ENCODE measurements around the gene ALOXE3. TPM values are rescaled to one million over a fixed set of nuclear protein-coding genes. Genes with fewer than 3 reads are reported as not detected.

The ALOXE3 gene
- total RNA-seq, 1 experiment from 2014 or later: not detected

GRCh38 chr17:8150194-8151119 lies 32.1 kb upstream of the ALOXE3 start:
- H3K36me3 Mint-ChIP-seq (ENCODE audit: insufficient read depth, unreplicated experiment): peaks cover 18% of the 10 kb centered on the region
- BruUV-seq (replicated peaks): no TSS peak
- H3K4me3 Mint-ChIP-seq (ENCODE audit: low read depth, unreplicated experiment): no peak overlapping the region
- no peaks in the 10 kb centered on the region for H3K27me3 Mint-ChIP-seq (ENCODE audit: unreplicated experiment)
- H3K9me3 Mint-ChIP-seq (ENCODE audit: low read depth, unreplicated experiment): no peaks in the 10 kb centered on the region
- DNase-seq: no peak
- intact Hi-C loops (cut with micrococcal nuclease; ENCODE audit: unreplicated experiment): no loop called here
- CTCF ChIA-PET: no interaction called here
- no peaks in the 10 kb centered on the region for H3K4me1 Mint-ChIP-seq (ENCODE audit: low read depth, unreplicated experiment)
- TF ChIP-seq CTCF (IDR thresholded peaks at IDR 0.05; ENCODE audit: unreplicated experiment): no peak
- H3K27ac Mint-ChIP-seq (ENCODE audit: unreplicated experiment): no peak overlapping the region

GRCh38 chr17:8149419-8150193 lies 31.3 kb upstream of the ALOXE3 start:
- Mint-ChIP-seq H3K36me3 (ENCODE audit: insufficient read depth, unreplicated experiment) (peaks cover 23% of the 10 kb centered on the region), H3K27ac (ENCODE audit: unreplicated experiment) (no peak overlapping the region), H3K9me3 (ENCODE audit: low read depth, unreplicated experiment) (no peaks in the 10 kb centered on the region), H3K27me3 (ENCODE audit: unreplicated experiment) (no peaks in the 10 kb centered on the region), H3K4me1 (ENCODE audit: low read depth, unreplicated experiment) (no peaks in the 10 kb centered on the region), H3K4me3 (ENCODE audit: low read depth, unreplicated experiment) (no peak overlapping the region)
- intact Hi-C loops (cut with micrococcal nuclease; ENCODE audit: unreplicated experiment): no loop called here
- CTCF ChIA-PET: no interaction called here
- DNase-seq: no peak
- TF ChIP-seq CTCF (IDR thresholded peaks at IDR 0.05; ENCODE audit: unreplicated experiment): no peak
- no TSS peak for BruUV-seq (replicated peaks)

GRCh38 chr17:8148560-8148959 lies 30.2 kb upstream of the ALOXE3 start:
- DNase-seq: no peak
- H3K27me3 Mint-ChIP-seq (ENCODE audit: unreplicated experiment): no peaks in the 10 kb centered on the region
- no peak for TF ChIP-seq CTCF (IDR thresholded peaks at IDR 0.05; ENCODE audit: unreplicated experiment)
- peaks cover 32% of the 10 kb centered on the region for H3K36me3 Mint-ChIP-seq (ENCODE audit: insufficient read depth, unreplicated experiment)
- H3K4me3 Mint-ChIP-seq (ENCODE audit: low read depth, unreplicated experiment): no peak overlapping the region
- H3K9me3 Mint-ChIP-seq (ENCODE audit: low read depth, unreplicated experiment): no peaks in the 10 kb centered on the region
- no TSS peak for BruUV-seq (replicated peaks)
- no peak overlapping the region for H3K27ac Mint-ChIP-seq (ENCODE audit: unreplicated experiment)
- H3K4me1 Mint-ChIP-seq (ENCODE audit: low read depth, unreplicated experiment): no peaks in the 10 kb centered on the region
- intact Hi-C loops (cut with micrococcal nuclease; ENCODE audit: unreplicated experiment): no loop called here
- CTCF ChIA-PET: no interaction called here

- Mint-ChIP-seq H3K27me3 (ENCODE audit: unreplicated experiment) (no peaks in the 10 kb centered on the region), H3K4me3 (ENCODE audit: low read depth, unreplicated experiment) (no peak overlapping the region), H3K4me1 (ENCODE audit: low read depth, unreplicated experiment) (no peaks in the 10 kb centered on the region), H3K9me3 (ENCODE audit: low read depth, unreplicated experiment) (no peaks in the 10 kb centered on the region), H3K27ac (ENCODE audit: unreplicated experiment) (no peak overlapping the region), H3K36me3 (ENCODE audit: insufficient read depth, unreplicated experiment) (peaks cover 32% of the 10 kb centered on the region)
- no peak for TF ChIP-seq CTCF (IDR thresholded peaks at IDR 0.05; ENCODE audit: unreplicated experiment)
- CTCF ChIA-PET: no interaction called here
- no peak for DNase-seq
- BruUV-seq (replicated peaks): no TSS peak
- intact Hi-C loops (cut with micrococcal nuclease; ENCODE audit: unreplicated experiment): no loop called here
Measured at GRCh38 chr17:8147805-8148404, 29.6 kb upstream of the ALOXE3 start.
